Measurements from ENCODE around the gene RASA3.
"Not testable (repeated sequence)": the region's sequence is repeated elsewhere in the genome, so short reads cannot be mapped to it uniquely, and the experiment has no call there.

The RASA3 gene

GRCh38 chr13:114132419-114133121 is at the start of gene RASA3:
RASA3 (minus strand) TSS chr13:114132623; CDS start chr13:114132489, 134 bp downstream.
- H3K9me3 ChIP-seq (ENCODE audit: severe bottlenecking): no peaks in the 10 kb centered on the region
- H3K4me1 ChIP-seq (ENCODE audit: insufficient read depth, poor library complexity, severe bottlenecking): peaks cover 19% of the 10 kb centered on the region
- DNase-seq (ENCODE audit: low spot score): no peak
- peak within 1 kb of the TSS; percentile 79 for H3K27ac ChIP-seq (ENCODE audit: poor library complexity, severe bottlenecking)
- peak; percentile 80 for ATAC-seq (ENCODE audit: low read depth)
- H3K4me3 ChIP-seq (ENCODE audit: severe bottlenecking): peak within 1 kb of the TSS; percentile 85
- H3K36me3 ChIP-seq (ENCODE audit: low read depth): no peaks in the 10 kb centered on the region
- no peaks in the 10 kb centered on the region for H3K27me3 ChIP-seq (ENCODE audit: insufficient read depth, poor library complexity, severe bottlenecking)
- TF ChIP-seq, protein P1, sequence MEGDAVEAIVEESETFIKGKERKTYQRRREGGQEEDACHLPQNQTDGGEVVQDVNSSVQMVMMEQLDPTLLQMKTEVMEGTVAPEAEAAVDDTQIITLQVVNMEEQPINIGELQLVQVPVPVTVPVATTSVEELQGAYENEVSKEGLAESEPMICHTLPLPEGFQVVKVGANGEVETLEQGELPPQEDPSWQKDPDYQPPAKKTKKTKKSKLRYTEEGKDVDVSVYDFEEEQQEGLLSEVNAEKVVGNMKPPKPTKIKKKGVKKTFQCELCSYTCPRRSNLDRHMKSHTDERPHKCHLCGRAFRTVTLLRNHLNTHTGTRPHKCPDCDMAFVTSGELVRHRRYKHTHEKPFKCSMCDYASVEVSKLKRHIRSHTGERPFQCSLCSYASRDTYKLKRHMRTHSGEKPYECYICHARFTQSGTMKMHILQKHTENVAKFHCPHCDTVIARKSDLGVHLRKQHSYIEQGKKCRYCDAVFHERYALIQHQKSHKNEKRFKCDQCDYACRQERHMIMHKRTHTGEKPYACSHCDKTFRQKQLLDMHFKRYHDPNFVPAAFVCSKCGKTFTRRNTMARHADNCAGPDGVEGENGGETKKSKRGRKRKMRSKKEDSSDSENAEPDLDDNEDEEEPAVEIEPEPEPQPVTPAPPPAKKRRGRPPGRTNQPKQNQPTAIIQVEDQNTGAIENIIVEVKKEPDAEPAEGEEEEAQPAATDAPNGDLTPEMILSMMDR (IDR thresholded peaks at IDR 0.05; ENCODE audit: poor library complexity, severe bottlenecking): no peak

DNA sequence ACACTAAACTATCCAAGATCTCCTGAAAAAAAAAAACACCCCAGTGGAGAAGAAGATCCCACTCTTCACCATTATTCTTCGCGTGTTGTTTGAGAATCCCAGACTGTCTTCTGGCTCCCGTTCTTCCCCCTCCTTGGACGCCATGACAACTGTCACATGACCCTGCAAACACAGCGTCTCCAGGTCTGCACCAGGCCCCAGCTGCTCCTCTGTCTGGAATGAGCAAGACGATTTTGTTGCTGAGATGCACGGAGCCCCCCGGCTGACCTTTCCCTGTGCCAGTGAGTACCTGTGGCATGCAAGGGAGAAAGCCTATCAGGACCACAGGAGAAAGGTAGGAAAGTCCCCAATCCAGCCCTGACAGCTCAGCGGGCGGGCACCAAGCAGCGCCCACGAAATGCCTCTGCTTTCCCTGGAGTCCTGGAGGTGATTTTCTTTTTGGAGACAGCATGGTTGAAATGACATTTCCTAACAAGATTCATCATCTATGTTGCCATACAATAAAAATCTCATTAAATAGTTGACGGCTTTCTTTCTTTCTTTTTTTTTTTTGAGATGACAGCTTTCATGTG is 46.8 kb upstream of the RASA3 start, which contains the start of gene CFAP97D2:
TSS of gene CFAP97D2 (plus strand) at position 171 of the 572 bp plus-strand sequence. CDS start at position 245, 74 bp downstream.
- TF ChIP-seq, protein P1 (IDR thresholded peaks at IDR 0.05; ENCODE audit: poor library complexity, severe bottlenecking): no peak
- no peaks in the 10 kb centered on the region for H3K4me1 ChIP-seq (ENCODE audit: insufficient read depth, poor library complexity, severe bottlenecking)
- DNase-seq (ENCODE audit: low spot score): no peak

GRCh38 chr13:114177245-114178010 is 45.0 kb upstream of the RASA3 start:
- Histone ChIP-seq H3K36me3 (ENCODE audit: low read depth) (no peaks in the 10 kb centered on the region), H3K4me1 (ENCODE audit: insufficient read depth, poor library complexity, severe bottlenecking) (no peaks in the 10 kb centered on the region), H3K27me3 (ENCODE audit: insufficient read depth, poor library complexity, severe bottlenecking) (no peaks in the 10 kb centered on the region), H3K9me3 (ENCODE audit: severe bottlenecking) (peaks cover 3% of the 10 kb centered on the region), H3K4me3 (ENCODE audit: severe bottlenecking) (no peak overlapping the region), H3K27ac (ENCODE audit: poor library complexity, severe bottlenecking) (no peak overlapping the region)
- TF ChIP-seq, protein P1 (IDR thresholded peaks at IDR 0.05; ENCODE audit: poor library complexity, severe bottlenecking): no peak
- no peak for DNase-seq (ENCODE audit: low spot score)
- no peak for ATAC-seq (ENCODE audit: low read depth)

More for the DNA sequence above, 46.8 kb upstream of the RASA3 start, which contains the start of gene CFAP97D2:
- Histone ChIP-seq H3K9me3 (ENCODE audit: severe bottlenecking) (no peaks in the 10 kb centered on the region), H3K4me3 (ENCODE audit: severe bottlenecking) (no peak within 1 kb of the TSS), H3K27me3 (ENCODE audit: insufficient read depth, poor library complexity, severe bottlenecking) (no peaks in the 10 kb centered on the region), H3K36me3 (ENCODE audit: low read depth) (no peaks in the 10 kb centered on the region), H3K27ac (ENCODE audit: poor library complexity, severe bottlenecking) (no peak within 1 kb of the TSS)
- no peak for ATAC-seq (ENCODE audit: low read depth)

DNA sequence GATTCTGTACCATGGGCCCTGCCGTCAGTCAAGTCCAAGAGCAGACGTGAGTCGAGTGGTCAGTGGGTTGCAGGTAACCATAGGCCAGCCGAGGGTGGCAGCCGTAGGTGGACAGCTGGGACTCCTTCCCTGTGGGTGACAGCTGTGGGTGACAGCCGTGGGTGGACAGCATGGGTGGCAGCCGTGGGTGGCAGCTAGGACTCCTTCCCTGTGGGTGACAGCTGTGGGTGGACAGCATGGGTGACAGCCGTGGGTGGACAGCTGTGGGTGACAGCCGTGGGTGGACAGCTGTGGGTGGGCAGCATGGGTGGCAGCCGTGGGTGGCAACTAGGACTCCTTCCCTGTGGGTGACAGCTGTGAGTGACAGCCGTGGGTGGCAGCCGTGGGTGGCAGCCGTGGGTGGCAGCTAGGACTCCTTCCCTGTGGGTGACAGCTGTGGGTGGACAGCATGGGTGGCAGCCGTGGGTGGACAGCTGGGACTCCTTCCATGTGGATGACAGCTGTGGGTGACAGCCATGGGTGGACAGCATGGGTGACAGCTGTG is 44.0 kb upstream of the RASA3 start:
- H3K36me3 ChIP-seq (ENCODE audit: low read depth); H3K9me3 ChIP-seq (ENCODE audit: severe bottlenecking); DNase-seq (ENCODE audit: low spot score); H3K4me1 ChIP-seq (ENCODE audit: insufficient read depth, poor library complexity, severe bottlenecking); H3K27ac ChIP-seq (ENCODE audit: poor library complexity, severe bottlenecking); H3K27me3 ChIP-seq (ENCODE audit: insufficient read depth, poor library complexity, severe bottlenecking); ATAC-seq (ENCODE audit: low read depth); H3K4me3 ChIP-seq (ENCODE audit: severe bottlenecking): not testable (repeated sequence)

GRCh38 chr13:114174529-114174961 is 42.1 kb upstream of the RASA3 start:
- H3K4me1 ChIP-seq (ENCODE audit: insufficient read depth, poor library complexity, severe bottlenecking): no peaks in the 10 kb centered on the region
- H3K9me3 ChIP-seq (ENCODE audit: severe bottlenecking): peaks cover 3% of the 10 kb centered on the region
- H3K36me3 ChIP-seq (ENCODE audit: low read depth): no peaks in the 10 kb centered on the region
- H3K4me3 ChIP-seq (ENCODE audit: severe bottlenecking): no peak overlapping the region
- no peak overlapping the region for H3K27ac ChIP-seq (ENCODE audit: poor library complexity, severe bottlenecking)
- H3K27me3 ChIP-seq (ENCODE audit: insufficient read depth, poor library complexity, severe bottlenecking): no peaks in the 10 kb centered on the region
- DNase-seq (ENCODE audit: low spot score): no peak
- no peak for ATAC-seq (ENCODE audit: low read depth)
- TF ChIP-seq, protein P1 (IDR thresholded peaks at IDR 0.05; ENCODE audit: poor library complexity, severe bottlenecking): no peak

All from RWPE2 (cell line).